G401 (cell line): ENCODE results near the gene CPSF3. TPM values are rescaled to one million over a fixed set of nuclear protein-coding genes. Genes with fewer than 3 reads are reported as not detected.
"Not testable (repeated sequence)": the region's sequence is repeated elsewhere in the genome, so short reads cannot be mapped to it uniquely, and the experiment has no call there.

ENCODE experiments used
- DNase-seq: peaks from one replicate; pipeline ENCODE4 v3.0.0-alpha.2; 2015; ENCODE audit warnings: low spot score
- in situ Hi-C: cut with HindIII; loops from 2 replicates; pipeline ENCODE4 v1.10.0; 2016; ENCODE audit warnings: low sequenced_read_pairs, mixed read lengths
- total RNA-seq: library from RNA; depleted of rRNA; stranded (reverse); fragments of >200 nt; shearing (Covaris generic); gene quantifications from 2 replicates; pipeline ENCODE4 v1.2.3, GENCODE V29; 2014; rRNA removed

CPSF3 gene
- total RNA-seq, 1 experiment from 2014 or later: 47.8 TPM

DNA sequence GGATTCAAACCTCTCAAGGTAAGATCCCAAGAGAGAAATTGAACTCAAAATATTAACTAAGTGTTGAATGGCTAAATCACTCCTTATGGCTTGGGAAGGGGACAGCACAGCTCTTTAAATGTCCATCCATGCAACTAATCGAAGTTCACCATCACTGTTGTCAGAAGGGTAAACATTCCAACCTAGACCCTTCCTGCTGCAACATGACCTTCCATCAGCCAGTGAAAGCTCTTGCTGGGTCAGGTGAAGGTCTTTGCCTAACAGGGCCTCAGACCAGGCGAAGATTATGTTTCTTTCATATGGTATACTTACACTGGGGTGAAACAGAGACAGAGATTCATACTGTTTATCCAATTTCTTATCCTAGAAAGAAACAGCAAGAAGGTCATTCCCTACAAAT is 67.3 kb downstream of the CPSF3 start:
- DNase-seq: no peak
- in situ Hi-C loops: no loop called here

DNA sequence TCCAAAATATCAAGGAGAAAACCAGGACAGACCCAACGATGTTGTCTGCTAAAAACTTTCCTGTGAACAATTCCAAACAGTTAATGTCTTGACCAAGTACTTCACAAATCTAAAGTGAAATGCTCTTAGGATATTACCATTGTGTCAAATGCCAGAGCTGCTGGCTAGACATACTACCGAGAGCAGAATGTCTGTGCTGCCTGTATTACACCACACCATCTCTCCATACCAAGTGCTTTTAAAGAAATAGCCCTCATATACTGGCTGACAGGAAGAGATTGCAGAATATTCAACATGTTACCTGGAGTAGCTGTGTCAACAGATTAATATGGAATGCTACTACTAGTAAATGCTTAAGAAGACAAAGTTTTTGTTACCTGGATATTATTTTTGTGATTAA is 69.5 kb downstream of the CPSF3 start:
- DNase-seq: no peak

DNA sequence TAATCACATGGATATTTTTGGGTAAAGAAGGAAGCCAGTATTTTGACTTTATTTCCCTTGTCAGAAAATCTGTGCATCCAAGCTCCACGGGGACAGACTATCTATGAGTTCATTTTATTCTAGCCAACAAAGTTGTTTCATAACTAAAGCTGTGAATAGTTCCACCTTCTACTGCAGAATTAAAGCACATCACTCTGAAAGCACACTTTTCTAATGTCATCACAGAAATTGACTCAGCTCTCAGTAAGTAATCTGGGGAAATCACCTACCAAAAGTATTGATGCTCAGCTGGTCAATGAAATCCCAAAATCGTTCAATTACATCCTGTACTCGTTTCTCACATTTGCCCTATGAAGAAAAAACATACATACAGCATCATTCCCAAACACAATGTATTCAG is 70.0 kb downstream of the CPSF3 start:
- no peak for DNase-seq
- in situ Hi-C loops: no loop called here

More for the DNA sequence above, 69.5 kb downstream of the CPSF3 start:
- in situ Hi-C loops: no loop called here

DNA sequence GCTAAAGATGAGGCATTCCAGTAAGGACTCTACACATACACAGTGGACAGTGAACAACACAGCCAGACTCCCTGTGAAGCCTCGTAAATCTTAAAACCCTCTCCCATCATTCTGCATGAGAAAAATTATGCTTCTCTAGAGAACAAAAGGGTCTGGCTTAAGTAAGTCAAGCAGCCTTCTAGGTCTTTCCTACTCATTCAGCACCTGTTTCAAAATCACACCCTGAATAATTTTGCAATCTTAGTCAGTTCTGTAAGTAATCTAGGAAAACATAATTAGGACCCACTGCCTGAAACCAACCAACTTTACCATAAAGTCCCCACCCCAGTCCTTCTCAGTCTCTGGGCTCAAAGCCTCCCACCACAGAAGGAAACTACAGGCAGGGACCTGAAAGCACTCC is 70.6 kb downstream of the CPSF3 start:
- in situ Hi-C loops: no loop called here
- DNase-seq: no peak

DNA sequence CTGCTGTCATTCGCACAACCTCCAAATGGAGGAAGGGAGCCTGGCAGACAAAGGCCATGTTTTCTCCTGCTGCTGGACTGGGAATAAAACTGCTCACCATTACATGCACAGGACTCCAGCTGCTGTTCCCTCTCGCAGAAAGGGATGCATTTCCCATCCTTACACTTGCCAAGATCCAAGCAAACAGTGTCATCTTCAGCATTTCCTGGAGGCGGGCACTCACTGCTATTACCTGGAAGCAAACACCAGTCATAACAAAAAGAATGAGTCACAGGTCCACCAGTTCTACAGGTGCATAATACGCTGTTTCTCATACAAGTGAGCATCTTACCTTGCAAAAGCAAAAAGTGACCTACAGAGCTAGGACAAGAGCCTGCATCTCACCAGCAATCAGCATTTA is 73.6 kb downstream of the CPSF3 start:
- peak; percentile 31 for DNase-seq
- in situ Hi-C loops: no loop called here

DNA sequence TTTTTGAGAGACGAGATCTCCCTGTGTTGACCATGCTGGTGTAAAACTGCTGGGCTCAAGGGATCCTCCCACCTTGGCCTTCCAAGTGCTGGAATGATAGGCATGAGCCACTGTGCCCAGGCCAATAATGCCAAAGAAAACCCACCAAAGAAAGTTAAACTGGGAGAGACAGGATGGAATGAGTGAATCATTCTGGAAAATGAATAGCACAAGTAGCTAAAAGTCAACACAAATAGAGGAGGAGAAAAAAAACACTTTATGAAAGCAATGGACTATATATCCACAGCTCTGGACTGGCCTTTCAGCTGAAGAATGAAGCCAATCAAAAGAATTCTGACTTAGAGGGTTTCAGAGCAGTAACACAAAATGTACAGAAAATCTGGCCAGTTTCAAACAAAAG is 74.8 kb downstream of the CPSF3 start:
- no peak for DNase-seq
- in situ Hi-C loops: no loop called here

DNA sequence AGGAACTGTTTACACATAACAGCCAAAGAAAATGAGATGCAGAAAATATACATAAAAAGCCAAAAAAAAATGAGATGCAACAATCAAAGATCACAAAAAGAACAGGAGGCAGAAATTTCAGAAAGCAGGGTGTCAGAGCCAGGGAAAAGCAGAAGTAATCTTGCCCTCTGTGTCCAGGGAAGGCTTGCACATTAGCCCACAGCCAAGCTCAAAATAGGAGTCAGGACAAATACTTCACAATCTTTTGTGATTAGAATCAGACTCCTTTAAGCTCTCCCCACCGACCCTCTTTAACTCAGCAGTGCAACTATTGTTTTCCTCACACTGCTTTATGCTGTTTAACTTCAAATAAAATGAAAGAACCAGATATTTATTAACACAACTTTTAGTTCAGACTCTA is 85.5 kb downstream of the CPSF3 start:
- no peak for DNase-seq
- in situ Hi-C loops: no loop called here

DNA sequence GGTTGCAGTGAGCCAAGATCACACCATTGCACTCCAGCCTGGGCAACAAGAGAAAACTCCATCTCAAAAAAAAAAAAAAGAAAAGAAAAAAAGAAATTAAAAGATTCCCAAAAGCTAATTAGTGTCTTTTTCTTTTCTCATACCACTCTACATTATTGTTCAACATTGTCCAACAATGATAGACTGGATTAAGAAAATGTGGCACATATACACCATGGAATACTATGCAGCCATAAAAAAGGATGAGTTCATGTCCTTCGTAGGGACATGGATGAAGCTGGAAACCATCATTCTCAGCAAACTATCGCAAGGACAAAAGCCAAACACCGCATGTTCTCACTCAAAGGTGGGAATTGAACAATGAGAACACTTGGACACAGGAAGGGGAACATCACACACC is 90.5 kb downstream of the CPSF3 start:
- in situ Hi-C loops, DNase-seq: not testable (repeated sequence)

DNA sequence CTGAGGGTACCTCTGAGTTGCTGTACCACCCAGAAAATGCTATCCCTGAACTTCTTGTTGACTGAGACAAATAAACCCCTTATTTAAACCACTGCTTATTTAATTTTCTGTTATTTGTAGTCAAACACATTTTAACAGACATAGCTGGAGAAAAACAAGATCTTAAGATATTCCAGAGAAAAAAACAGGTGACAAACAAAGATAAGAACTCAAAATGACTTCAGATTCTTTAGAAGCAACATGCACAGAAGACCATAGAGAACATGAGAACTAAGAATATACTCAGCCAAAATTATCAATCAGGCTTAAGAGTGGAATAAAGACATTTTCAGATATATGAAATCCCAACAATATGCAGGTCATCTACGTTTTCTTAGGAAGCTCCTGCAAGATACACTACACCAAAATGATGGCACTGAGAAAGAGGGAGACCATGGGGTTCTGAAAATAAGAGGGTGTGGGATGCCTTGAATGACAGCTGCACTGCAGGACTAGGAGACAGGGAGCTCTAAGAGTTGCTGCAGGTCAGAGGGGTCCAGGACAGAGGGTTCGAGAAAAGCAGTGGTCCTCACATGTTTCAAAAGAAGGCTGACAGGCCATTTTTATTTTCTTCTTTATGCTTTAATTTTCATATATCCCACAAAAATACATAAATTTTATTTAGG is 93.8 kb downstream of the CPSF3 start:
- in situ Hi-C loops: no loop called here
- DNase-seq: no peak

DNA sequence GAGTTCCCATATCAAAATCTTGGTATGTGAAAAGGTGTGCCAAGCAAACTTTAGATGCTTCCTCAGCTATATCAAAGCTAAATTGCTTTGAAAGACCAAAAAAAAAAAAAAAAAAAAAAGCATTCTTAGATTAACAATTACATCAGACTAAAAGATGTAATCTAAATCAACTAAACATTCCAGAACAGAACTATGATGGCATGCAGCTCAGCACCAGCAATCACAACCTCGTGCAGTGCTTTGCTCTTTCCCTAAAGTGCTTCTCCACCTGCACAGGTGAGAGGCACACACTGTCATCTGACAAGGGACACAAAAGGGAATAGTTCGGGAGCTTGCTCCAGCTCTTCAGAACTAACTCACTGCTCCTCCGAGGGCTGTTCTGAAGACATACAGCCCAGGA is 94.7 kb downstream of the CPSF3 start:
- DNase-seq: no peak
- in situ Hi-C loops: no loop called here

DNA sequence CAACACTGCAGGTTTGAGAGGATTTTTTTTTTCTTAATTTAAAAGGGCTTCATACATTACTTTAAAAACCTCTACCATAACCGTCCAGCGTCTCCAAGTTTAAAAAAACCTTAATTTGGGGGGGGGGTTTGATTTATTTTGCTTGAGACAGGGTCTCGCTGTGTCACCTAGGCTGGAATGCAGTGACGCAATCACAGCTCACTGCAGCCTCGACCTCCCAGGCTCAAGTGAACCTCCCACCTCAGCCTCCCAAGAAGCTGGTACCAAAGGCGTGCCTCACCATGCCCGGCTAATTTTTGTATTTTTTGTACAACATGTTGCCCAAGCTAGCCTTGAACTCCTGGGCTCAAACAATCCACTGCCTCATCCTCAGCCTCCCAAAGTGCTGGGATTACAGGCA is 95.3 kb downstream of the CPSF3 start:
- in situ Hi-C loops: no loop called here
- DNase-seq: no peak

DNA sequence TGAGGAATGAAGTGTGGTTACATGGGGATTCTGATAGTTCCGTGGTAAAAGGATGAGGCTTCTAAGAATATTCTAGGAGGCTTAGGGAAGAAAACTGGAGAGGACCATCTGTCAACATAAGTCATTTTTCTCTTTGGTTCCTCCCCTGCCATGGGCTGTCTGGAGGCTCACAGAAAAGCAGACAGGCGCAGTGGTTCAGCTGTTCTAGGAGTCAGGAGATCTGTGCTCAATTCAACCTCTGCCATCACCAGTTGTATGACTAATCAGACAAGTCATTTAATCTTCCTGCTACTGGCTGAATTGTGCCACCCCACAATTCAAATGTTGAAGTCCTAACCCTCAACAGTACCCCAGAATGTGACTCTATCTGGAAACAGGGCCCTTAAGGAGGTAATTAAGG is 95.8 kb downstream of the CPSF3 start:
- in situ Hi-C loops: no loop called here
- no peak for DNase-seq

Other genes starting within 250 kb of the CPSF3 start
- gene ASAP2, start 216.8 kb upstream of the CPSF3 start, total RNA-seq: 5.5 and 7.1 TPM in 2 replicates
- 45.7 and 72.9 TPM in 2 replicates for gene ITGB1BP1, start 126 bp upstream of the CPSF3 start, total RNA-seq
- gene IAH1, start 50.9 kb downstream of the CPSF3 start, total RNA-seq: not detected in 2 replicates
- gene ADAM17, start 132.2 kb downstream of the CPSF3 start, total RNA-seq: 7.6 and 10.4 TPM in 2 replicates
- gene YWHAQ, start 207.3 kb downstream of the CPSF3 start, total RNA-seq: 426 and 560 TPM in 2 replicates